ENCODE measurements around the gene SRRT. TPM values are rescaled to one million over a fixed set of nuclear protein-coding genes. Genes with fewer than 3 reads are reported as not detected.

SRRT gene
- total RNA-seq, 6 experiments from 2014 or later: 22.4 to 65.7 (median 49.1) TPM

GRCh38 chr7:100835903-100836811 lies 38.7 kb upstream of the SRRT start:
- Histone ChIP-seq H3K4me3 (no peak overlapping the region), H3K27ac (peak overlapping the region; percentile 43 to 72 (median 61)), H3K9me3 (no peaks in the 10 kb centered on the region), H3K36me3 (no peaks in the 10 kb centered on the region), H3K27me3 (no peaks in the 10 kb centered on the region), H3K4me1 (peaks cover 0 to 36% (median 12%) of the 10 kb centered on the region in 4 donors)
- peak; percentile 2 to 53 (median 32) for ATAC-seq
- intact Hi-C loops (cut with DNase I): no loop called here
- DNase-seq: peak in 2 of 3 donors; percentile 66 to 69
- WGBS (ENCODE audit: insufficient coverage, low coverage, low lambda C conversion rate, missing lambda C conversion rate): 31% methylated on average over 6 of the region's 17 CpGs
- TF ChIP-seq CTCF (IDR thresholded peaks at IDR 0.05) (no peak), POLR2A (IDR thresholded peaks at IDR 0.05) (no peak)

- H3K36me3 ChIP-seq: no peaks in the 10 kb centered on the region
- intact Hi-C loops (cut with DNase I): no loop called here
- WGBS (ENCODE audit: insufficient coverage, low coverage, low lambda C conversion rate, missing lambda C conversion rate): 40% methylated on average over 5 of the region's 6 CpGs
- peak overlapping the region; percentile 24 to 72 (median 61) for H3K27ac ChIP-seq
- TF ChIP-seq CTCF (IDR thresholded peaks at IDR 0.05) (no peak), POLR2A (IDR thresholded peaks at IDR 0.05) (no peak)
- H3K9me3 ChIP-seq: no peaks in the 10 kb centered on the region
- peak overlapping the region in 2 of 3 donors; percentile 21 to 41 for H3K4me3 ChIP-seq
- ATAC-seq (no peak), DNase-seq (no peak)
- no peaks in the 10 kb centered on the region for H3K27me3 ChIP-seq
- peaks cover 0 to 32% (median 11%) of the 10 kb centered on the region in 4 donors for H3K4me1 ChIP-seq
Measured at GRCh38 chr7:100836812-100837098, 38.1 kb upstream of the SRRT start.

- 15% methylated on average over 24 of the region's 37 CpGs for WGBS (ENCODE audit: insufficient coverage, low coverage, low lambda C conversion rate, missing lambda C conversion rate)
- Histone ChIP-seq H3K4me3 (peak overlapping the region; percentile 1 to 41 (median 21)), H3K27ac (peak overlapping the region; percentile 24 to 72 (median 61)), H3K4me1 (peaks cover 0 to 28% (median 10%) of the 10 kb centered on the region in 4 donors), H3K36me3 (no peaks in the 10 kb centered on the region), H3K9me3 (no peaks in the 10 kb centered on the region), H3K27me3 (no peaks in the 10 kb centered on the region)
- ATAC-seq: peak; percentile 84 to 87 (median 86)
- intact Hi-C loops (cut with DNase I): no loop called here
- peak; percentile 88 to 90 (median 88) for DNase-seq
- TF ChIP-seq POLR2A (IDR thresholded peaks at IDR 0.05): peak; percentile 50
- TF ChIP-seq CTCF (IDR thresholded peaks at IDR 0.05): no peak
Measured at GRCh38 chr7:100837099-100837836, 37.6 kb upstream of the SRRT start.

- 94% methylated on average over 12 of the region's 18 CpGs for WGBS (ENCODE audit: insufficient coverage, low coverage, low lambda C conversion rate, missing lambda C conversion rate)
- Histone ChIP-seq H3K9me3 (no peaks in the 10 kb centered on the region), H3K27me3 (no peaks in the 10 kb centered on the region), H3K4me3 (no peak overlapping the region), H3K36me3 (no peaks in the 10 kb centered on the region), H3K4me1 (peaks cover 0 to 16% (median 1%) of the 10 kb centered on the region in 4 donors), H3K27ac (peak overlapping the region in 2 of 3 donors; percentile 13 to 74)
- DNase-seq (peak in 1 of 3 donors; percentile 41), ATAC-seq (no peak)
- intact Hi-C loops (cut with DNase I): no loop called here
- no peak for TF ChIP-seq POLR2A (IDR thresholded peaks at IDR 0.05)
- no peak for TF ChIP-seq CTCF (IDR thresholded peaks at IDR 0.05)
Measured at GRCh38 chr7:100839361-100839760, 35.5 kb upstream of the SRRT start.
